Retinal pigment epithelial cell (primary cell): Measurements from ENCODE around the gene CDK14.

Experiments
- DNase-seq: peaks from one replicate; pipeline ENCODE4 v3.0.0-alpha.2; 2010; ENCODE audit warnings: low read depth
- H3K4me3 ChIP-seq: 2 replicates; pipeline ENCODE4 v1.5.1; 2011; ENCODE audit warnings: mild to moderate bottlenecking, low read length, control low read depth, moderate library complexity
- TF ChIP-seq, protein P1 (sequence below): conservative IDR thresholded peaks from 2 replicates; pipeline ENCODE4 v1.5.1; 2011; ENCODE audit warnings: low read depth, low read length, control low read depth, inconsistent platforms

CDK14 gene

GRCh38 chr7:90758933-90759562, 162.9 kb downstream of the CDK14 start:
- H3K4me3 ChIP-seq = no peak overlapping the region
- TF ChIP-seq, protein P1, sequence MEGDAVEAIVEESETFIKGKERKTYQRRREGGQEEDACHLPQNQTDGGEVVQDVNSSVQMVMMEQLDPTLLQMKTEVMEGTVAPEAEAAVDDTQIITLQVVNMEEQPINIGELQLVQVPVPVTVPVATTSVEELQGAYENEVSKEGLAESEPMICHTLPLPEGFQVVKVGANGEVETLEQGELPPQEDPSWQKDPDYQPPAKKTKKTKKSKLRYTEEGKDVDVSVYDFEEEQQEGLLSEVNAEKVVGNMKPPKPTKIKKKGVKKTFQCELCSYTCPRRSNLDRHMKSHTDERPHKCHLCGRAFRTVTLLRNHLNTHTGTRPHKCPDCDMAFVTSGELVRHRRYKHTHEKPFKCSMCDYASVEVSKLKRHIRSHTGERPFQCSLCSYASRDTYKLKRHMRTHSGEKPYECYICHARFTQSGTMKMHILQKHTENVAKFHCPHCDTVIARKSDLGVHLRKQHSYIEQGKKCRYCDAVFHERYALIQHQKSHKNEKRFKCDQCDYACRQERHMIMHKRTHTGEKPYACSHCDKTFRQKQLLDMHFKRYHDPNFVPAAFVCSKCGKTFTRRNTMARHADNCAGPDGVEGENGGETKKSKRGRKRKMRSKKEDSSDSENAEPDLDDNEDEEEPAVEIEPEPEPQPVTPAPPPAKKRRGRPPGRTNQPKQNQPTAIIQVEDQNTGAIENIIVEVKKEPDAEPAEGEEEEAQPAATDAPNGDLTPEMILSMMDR = no peak
- no peak for DNase-seq

- no peak for DNase-seq
- TF ChIP-seq, protein P1 = no peak
- no peak overlapping the region for H3K4me3 ChIP-seq
These were observed 163.6 kb downstream of the CDK14 start for GRCh38 chr7:90759710-90760109.

- H3K4me3 ChIP-seq = no peak overlapping the region
- TF ChIP-seq, protein P1 = no peak
- DNase-seq = no peak
These were observed 164.8 kb downstream of the CDK14 start for GRCh38 chr7:90760892-90761291.

DNA sequence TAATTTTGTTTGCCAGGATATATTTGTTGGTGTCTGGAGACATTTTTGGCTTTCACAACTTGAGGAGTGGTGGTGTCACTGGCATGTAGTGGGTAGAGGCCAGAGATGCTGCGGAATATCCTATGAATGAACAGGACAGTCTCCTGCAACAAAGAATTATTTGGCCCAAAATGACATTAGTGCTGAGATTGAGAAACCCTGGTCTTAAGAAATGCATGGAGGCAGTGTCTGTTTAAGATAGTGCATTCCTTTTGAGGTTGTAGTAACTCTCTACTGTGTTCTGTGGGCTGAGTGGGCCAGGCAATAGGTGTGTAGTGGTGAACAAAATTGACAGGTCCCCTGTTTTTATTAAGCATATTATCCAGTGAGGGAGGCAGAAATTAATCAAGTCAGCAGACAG, 165.5 kb downstream of the CDK14 start:
- TF ChIP-seq, protein P1 = no peak
- DNase-seq = no peak
- H3K4me3 ChIP-seq = no peak overlapping the region

GRCh38 chr7:90763108-90763507, 167.0 kb downstream of the CDK14 start:
- no peak overlapping the region for H3K4me3 ChIP-seq
- TF ChIP-seq, protein P1 = no peak
- no peak for DNase-seq

- no peak overlapping the region for H3K4me3 ChIP-seq
- TF ChIP-seq, protein P1 = no peak
- DNase-seq = no peak
These were observed 168.9 kb downstream of the CDK14 start for GRCh38 chr7:90764848-90765570.

DNA sequence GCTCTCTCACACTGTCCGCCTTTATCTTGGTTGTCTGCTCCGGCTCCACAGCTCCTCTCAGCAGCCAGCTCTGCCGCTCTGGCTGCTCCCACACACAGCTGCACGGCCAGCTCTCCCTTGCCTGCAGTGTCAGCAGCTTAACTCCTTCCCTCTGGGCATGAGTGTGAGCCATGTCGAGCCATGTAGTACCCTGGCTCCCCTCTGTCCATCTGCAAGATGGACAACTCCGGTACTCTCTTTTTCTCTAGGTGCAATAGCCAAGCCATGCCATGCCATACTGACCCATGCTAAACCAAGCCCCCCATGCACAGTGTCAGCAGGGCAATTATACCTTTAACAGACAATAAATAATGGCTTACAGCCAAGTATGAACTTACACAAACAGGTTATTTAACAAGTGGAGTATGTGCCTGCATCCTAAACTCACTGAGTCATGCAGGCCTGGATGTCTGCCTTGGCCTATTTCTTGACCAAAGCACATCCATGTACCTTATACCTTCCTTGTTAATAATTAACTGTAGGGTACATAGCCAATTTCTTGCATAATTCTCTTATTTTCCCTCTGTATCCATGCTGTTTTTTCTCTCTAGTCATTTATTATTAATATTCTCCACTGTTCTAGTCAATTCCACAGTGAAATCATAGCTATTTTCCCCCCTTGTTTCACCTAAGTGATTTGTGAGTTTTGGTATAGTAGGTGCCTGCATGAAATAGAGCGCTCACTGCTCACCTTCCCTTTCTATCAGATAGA, 170.9 kb downstream of the CDK14 start:
- TF ChIP-seq, protein P1 = no peak
- no peak for DNase-seq
- H3K4me3 ChIP-seq = no peak overlapping the region
